Measurements from ENCODE around the gene TXLNA.
A peak's percentile ranks its signal among the peaks of the same experiment; 100 is the strongest.
"Not testable (repeated sequence)": the region's sequence is repeated elsewhere in the genome, so short reads cannot be mapped to it uniquely, and the experiment has no call there.

Gene TXLNA

GRCh38 chr1:32179443-32180185 lies at the start of gene TXLNA:
TXLNA (plus strand) TSS chr1:32179675; CDS start chr1:32180346, 671 bp downstream.
- Histone ChIP-seq H3K27ac (peak within 1 kb of the TSS; percentile 62 to 98 (median 92)), H3K4me3 (peak within 1 kb of the TSS; percentile 49 to 64 (median 57))

- peak overlapping the region in 7 of 21 experiments; percentile 37 to 67 (median 49) for H3K27ac ChIP-seq
- H3K4me3 ChIP-seq: not testable (repeated sequence)
These were observed 45.6 kb upstream of the TXLNA start for GRCh38 chr1:32133950-32134280.

- Histone ChIP-seq H3K27ac (no peak overlapping the region), H3K4me3 (no peak overlapping the region)
These were observed 42.4 kb upstream of the TXLNA start for GRCh38 chr1:32137111-32137510.

GRCh38 chr1:32138965-32139364 lies 40.5 kb upstream of the TXLNA start:
- Histone ChIP-seq H3K27ac (no peak overlapping the region), H3K4me3 (no peak overlapping the region)

GRCh38 chr1:32142446-32143301 lies 36.8 kb upstream of the TXLNA start:
- peak overlapping the region in 7 of 21 experiments; percentile 12 to 51 (median 34) for H3K27ac ChIP-seq
- no peak overlapping the region for H3K4me3 ChIP-seq

- peak overlapping the region in 5 of 21 experiments; percentile 17 to 47 (median 22) for H3K27ac ChIP-seq
These were observed 36.2 kb upstream of the TXLNA start for GRCh38 chr1:32143302-32143695.

GRCh38 chr1:32144033-32144432 lies 35.4 kb upstream of the TXLNA start:
- Histone ChIP-seq H3K4me3 (no peak overlapping the region), H3K27ac (no peak overlapping the region)

More at GRCh38 chr1:32143302-32143695, 36.2 kb upstream of the TXLNA start:
- H3K4me3 ChIP-seq: not testable (repeated sequence)

GRCh38 chr1:32147799-32148198 lies 31.7 kb upstream of the TXLNA start:
- not testable (repeated sequence) for H3K27ac ChIP-seq, H3K4me3 ChIP-seq

- H3K27ac ChIP-seq: no peak overlapping the region
- H3K4me3 ChIP-seq: no peak overlapping the region
These were observed 28.6 kb upstream of the TXLNA start for GRCh38 chr1:32150847-32151246.

GRCh38 chr1:32151319-32151787 lies 28.1 kb upstream of the TXLNA start:
- no peak overlapping the region for H3K27ac ChIP-seq

GRCh38 chr1:32159189-32159588 lies 20.3 kb upstream of the TXLNA start:
- Histone ChIP-seq H3K27ac (no peak overlapping the region), H3K4me3 (no peak overlapping the region)

More at GRCh38 chr1:32151319-32151787, 28.1 kb upstream of the TXLNA start:
- no peak overlapping the region for H3K4me3 ChIP-seq

- no peak overlapping the region for H3K27ac ChIP-seq
- no peak overlapping the region for H3K4me3 ChIP-seq
These were observed 16.1 kb upstream of the TXLNA start for GRCh38 chr1:32163405-32163804.

- not testable (repeated sequence) for H3K4me3 ChIP-seq, H3K27ac ChIP-seq
These were observed 13.8 kb upstream of the TXLNA start for GRCh38 chr1:32165633-32166032.

GRCh38 chr1:32170991-32171390 lies 8.5 kb upstream of the TXLNA start:
- H3K27ac ChIP-seq: no peak overlapping the region
- no peak overlapping the region for H3K4me3 ChIP-seq

- Histone ChIP-seq H3K4me3 (no peak overlapping the region), H3K27ac (peak overlapping the region in 2 of 21 experiments; percentile 13 to 17)
These were observed 6.7 kb upstream of the TXLNA start for GRCh38 chr1:32172621-32173245.

GRCh38 chr1:32178380-32179192 lies 889 bp upstream of the TXLNA start:
- Histone ChIP-seq H3K27ac (peak overlapping the region in 20 of 21 experiments; percentile 79 to 98 (median 92)), H3K4me3 (peak overlapping the region in 5 of 7 experiments; percentile 52 to 63 (median 57))

GRCh38 chr1:32179193-32179442 lies 357 bp upstream of the TXLNA start:
- peak overlapping the region; percentile 49 to 64 (median 57) for H3K4me3 ChIP-seq
- H3K27ac ChIP-seq: peak overlapping the region; percentile 52 to 98 (median 92)

GRCh38 chr1:32180186-32181060 lies 948 bp downstream of the TXLNA start:
- H3K27ac ChIP-seq: peak overlapping the region; percentile 62 to 98 (median 92)
- H3K4me3 ChIP-seq: peak overlapping the region; percentile 49 to 64 (median 57)

- Histone ChIP-seq H3K4me3 (peak overlapping the region; percentile 49 to 64 (median 57)), H3K27ac (peak overlapping the region in 20 of 21 experiments; percentile 20 to 98 (median 92))
These were observed 1.6 kb downstream of the TXLNA start for GRCh38 chr1:32181065-32181464.
